ENCODE data around the gene DDX54. TPM values are rescaled to one million over a fixed set of nuclear protein-coding genes. Genes with fewer than 3 reads are reported as not detected.

DDX54 gene
- total RNA-seq, 4 donors from 2014 or later = 36.0 to 66.5 (median 59.0) TPM

DNA sequence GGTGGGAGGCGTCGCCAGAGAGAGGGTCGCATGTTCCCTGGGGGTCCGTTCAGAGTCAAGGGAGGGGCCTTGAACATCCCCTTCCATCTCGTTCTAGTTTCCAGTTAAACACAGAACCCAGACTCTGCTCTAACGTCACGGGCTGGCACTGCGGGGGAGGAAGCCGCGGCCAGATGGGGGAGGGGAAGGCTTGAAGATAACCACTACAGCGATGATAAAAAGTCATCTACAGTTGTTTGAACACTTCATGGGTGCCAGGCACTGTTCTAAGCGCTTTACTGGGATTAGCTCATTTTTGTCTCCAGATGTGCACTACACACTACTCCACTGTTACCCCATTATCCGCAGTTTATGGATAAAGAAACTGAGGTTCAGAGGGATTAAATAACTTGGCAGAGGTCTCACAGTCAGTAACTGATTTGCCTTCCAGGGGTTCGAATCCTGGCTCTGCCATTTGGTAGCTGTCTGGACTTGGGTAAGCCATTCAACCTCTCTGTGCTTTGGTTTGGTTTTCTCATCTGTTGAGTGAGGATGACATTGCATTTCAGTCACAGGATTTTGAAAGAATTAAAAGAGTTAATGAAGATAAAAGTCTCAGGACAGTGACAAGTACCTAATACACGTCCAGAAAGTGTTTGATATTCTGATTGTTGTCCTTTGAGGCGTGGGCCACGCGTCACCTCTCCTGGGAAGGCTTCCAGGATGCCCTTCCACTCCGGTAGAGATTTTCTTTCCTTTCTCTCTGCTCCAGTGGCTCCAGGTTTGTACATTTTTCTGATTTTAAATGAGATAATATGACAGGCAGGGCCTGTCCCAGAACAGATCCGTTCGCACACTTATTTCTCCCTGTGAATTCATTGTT is 48.9 kb downstream of the DDX54 start:
- no peaks in the 10 kb centered on the region for H3K36me3 ChIP-seq
- no peaks in the 10 kb centered on the region for H3K4me1 ChIP-seq
- H3K27ac ChIP-seq = no peak overlapping the region
- no peaks in the 10 kb centered on the region for H3K27me3 ChIP-seq
- intact Hi-C loops (cut with DNase I; ENCODE audit: low total_unique reads) = no loop called here
- no peak overlapping the region for H3K4me3 ChIP-seq
- H3K9me3 ChIP-seq = no peaks in the 10 kb centered on the region
- TF ChIP-seq, protein P1, sequence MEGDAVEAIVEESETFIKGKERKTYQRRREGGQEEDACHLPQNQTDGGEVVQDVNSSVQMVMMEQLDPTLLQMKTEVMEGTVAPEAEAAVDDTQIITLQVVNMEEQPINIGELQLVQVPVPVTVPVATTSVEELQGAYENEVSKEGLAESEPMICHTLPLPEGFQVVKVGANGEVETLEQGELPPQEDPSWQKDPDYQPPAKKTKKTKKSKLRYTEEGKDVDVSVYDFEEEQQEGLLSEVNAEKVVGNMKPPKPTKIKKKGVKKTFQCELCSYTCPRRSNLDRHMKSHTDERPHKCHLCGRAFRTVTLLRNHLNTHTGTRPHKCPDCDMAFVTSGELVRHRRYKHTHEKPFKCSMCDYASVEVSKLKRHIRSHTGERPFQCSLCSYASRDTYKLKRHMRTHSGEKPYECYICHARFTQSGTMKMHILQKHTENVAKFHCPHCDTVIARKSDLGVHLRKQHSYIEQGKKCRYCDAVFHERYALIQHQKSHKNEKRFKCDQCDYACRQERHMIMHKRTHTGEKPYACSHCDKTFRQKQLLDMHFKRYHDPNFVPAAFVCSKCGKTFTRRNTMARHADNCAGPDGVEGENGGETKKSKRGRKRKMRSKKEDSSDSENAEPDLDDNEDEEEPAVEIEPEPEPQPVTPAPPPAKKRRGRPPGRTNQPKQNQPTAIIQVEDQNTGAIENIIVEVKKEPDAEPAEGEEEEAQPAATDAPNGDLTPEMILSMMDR (IDR thresholded peaks at IDR 0.05) = no peak
- no peak for TF ChIP-seq POLR2A (IDR thresholded peaks at IDR 0.05)
- no peak for DNase-seq

DNA sequence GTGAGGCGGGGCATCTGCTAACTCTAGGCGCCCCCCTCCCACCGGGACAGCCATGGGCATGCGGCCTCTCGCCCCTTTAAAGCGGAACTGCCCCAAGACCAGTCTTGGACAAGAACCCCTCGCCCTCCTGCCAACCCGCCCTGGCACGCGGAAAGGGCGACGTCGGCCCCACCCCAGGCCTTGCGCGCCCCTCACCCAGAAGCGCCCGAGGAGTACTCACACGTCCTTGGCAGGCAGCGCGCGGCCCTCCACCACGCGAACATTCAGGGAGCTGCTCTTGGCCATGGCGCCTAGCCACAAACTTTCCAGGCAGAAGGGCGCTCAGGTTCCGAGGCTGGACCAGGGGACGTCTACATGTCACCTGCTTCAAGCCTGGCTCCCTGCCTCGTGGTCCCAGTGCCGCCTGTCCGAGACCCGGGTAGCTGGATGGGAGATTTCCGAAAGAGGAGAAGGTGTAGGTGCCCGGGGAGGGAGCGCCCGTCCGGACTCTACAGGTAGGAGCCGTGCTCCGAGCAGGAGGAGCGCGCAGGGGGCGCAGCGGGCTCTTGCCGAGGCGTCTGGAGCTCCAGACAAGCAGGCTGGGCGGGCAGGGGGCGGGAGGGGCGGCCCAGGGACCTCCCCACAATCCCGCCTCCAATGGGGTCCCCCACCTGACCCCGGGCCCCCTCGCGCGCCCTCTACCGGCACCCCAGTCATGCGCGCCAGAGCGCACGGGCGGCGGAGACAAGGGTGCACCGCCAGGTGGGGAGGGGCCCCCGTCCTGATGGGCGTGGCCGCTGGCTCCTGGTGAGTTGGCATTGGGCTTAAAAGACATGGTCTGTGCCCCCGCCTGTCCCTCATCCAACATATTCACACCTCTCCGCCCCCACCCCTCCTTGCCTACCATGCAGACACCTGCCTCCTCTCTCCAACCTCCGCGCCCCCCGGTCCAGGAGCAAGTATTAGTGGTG is 49.8 kb downstream of the DDX54 start, which contains the start of gene RASAL1:
Gene RASAL1, minus strand, starts transcription at position 584 of the 950 bp plus-strand sequence. Its CDS starts 299 bp downstream, at position 285.
- no peak for TF ChIP-seq POLR2A (IDR thresholded peaks at IDR 0.05)
- TF ChIP-seq, protein P1 (IDR thresholded peaks at IDR 0.05) = no peak
- no peaks in the 10 kb centered on the region for H3K36me3 ChIP-seq
- H3K4me3 ChIP-seq = no peak within 1 kb of the TSS
- no peaks in the 10 kb centered on the region for H3K27me3 ChIP-seq
- no peak for DNase-seq
- H3K27ac ChIP-seq = no peak within 1 kb of the TSS
- intact Hi-C loops (cut with DNase I; ENCODE audit: low total_unique reads) = no loop called here
- H3K9me3 ChIP-seq = no peaks in the 10 kb centered on the region
- H3K4me1 ChIP-seq = no peaks in the 10 kb centered on the region

DNA sequence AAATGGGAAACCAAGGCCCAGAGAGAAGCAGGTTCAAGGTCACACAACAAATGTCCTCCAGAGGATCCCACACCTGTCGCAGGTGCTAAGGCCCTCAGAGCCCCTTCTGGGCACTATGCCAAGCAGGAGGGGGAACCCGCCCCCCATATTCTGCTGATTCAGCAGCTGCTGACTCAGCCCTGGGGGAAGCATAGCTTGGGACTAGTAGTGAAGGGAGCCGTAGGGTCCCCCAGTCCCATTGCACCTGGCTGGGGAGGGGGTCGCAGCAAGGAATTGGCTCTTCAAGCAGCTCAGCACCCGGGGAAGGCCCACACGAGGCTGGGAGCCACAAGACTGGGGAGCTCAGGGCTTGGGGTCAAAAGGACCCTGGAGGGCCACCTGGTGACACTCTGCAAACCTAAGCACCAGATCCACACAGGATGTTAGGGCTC is 50.7 kb downstream of the DDX54 start:
- Histone ChIP-seq H3K4me3 (no peak overlapping the region), H3K4me1 (no peaks in the 10 kb centered on the region)

DNA sequence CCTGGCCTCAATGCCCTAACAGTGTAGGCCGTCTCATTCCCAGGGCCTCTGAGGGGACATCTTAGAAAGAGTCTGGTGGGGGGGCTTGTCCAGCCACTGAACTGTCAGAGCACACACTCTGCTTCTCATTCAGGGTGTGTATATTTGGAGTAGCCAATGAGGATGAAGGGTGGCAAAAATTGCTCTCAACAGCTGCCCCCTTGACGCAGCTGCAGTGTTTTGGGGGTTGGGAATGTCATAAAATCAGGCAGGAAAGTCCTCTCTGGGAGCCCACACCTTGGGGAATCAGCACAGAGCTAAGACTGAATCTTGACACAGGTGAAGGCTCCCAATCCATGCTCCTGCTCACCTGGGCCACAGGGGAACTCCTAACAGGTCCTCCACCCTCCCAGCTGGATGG is 51.2 kb downstream of the DDX54 start:
- no peaks in the 10 kb centered on the region for H3K27me3 ChIP-seq
- H3K36me3 ChIP-seq = no peaks in the 10 kb centered on the region
- TF ChIP-seq, protein P1 (IDR thresholded peaks at IDR 0.05) = no peak
- no peak for TF ChIP-seq POLR2A (IDR thresholded peaks at IDR 0.05)
- intact Hi-C loops (cut with DNase I; ENCODE audit: low total_unique reads) = no loop called here
- H3K4me1 ChIP-seq = no peaks in the 10 kb centered on the region
- no peaks in the 10 kb centered on the region for H3K9me3 ChIP-seq
- DNase-seq = no peak
- no peak overlapping the region for H3K4me3 ChIP-seq
- no peak overlapping the region for H3K27ac ChIP-seq

More for the DNA sequence above, 50.7 kb downstream of the DDX54 start:
- Histone ChIP-seq H3K27ac (no peak overlapping the region), H3K9me3 (no peaks in the 10 kb centered on the region), H3K36me3 (no peaks in the 10 kb centered on the region), H3K27me3 (no peaks in the 10 kb centered on the region)
- no peak for DNase-seq
- intact Hi-C loops (cut with DNase I; ENCODE audit: low total_unique reads) = no loop called here
- no peak for TF ChIP-seq POLR2A (IDR thresholded peaks at IDR 0.05)
- TF ChIP-seq, protein P1 (IDR thresholded peaks at IDR 0.05) = no peak
